ENCODE results near the gene PPP1R16B. TPM values are rescaled to one million over a fixed set of nuclear protein-coding genes. Genes with fewer than 3 reads are reported as not detected.

PPP1R16B gene
- total RNA-seq, 5 donors from 2014 or later (not counting 1 experiment from before 2014, with no cell fraction given): 32.0 to 58.5 (median 50.2) TPM

GRCh38 chr20:38861071-38861401, 55.5 kb downstream of the PPP1R16B start:
- Histone ChIP-seq H3K27me3 (replicated peaks in 1 of 2; ENCODE audit: control insufficient read depth in 2 of 2, extremely low read depth in 1 of 2, insufficient read depth in 2 of 2, low read length in 1 of 2) (no peaks in the 10 kb centered on the region), H3K9me3 (no peaks in the 10 kb centered on the region), H3K27ac (ENCODE audit: low read length) (peak overlapping the region; percentile 20), H3K36me3 (ENCODE audit: control insufficient read depth in 2 of 2, extremely low read depth in 1 of 2, insufficient read depth in 1 of 2, low read length in 1 of 2) (peaks cover 0 to 6% of the 10 kb centered on the region in 2 donors), H3K4me3 (ENCODE audit: control insufficient read depth in 1 of 2, extremely low read depth in 1 of 2, low read length in 1 of 2) (no peak overlapping the region), H3K4me1 (ENCODE audit: control insufficient read depth in 1 of 2, extremely low read depth in 1 of 2, insufficient read depth in 2 of 2, low read length in 2 of 2) (peaks cover 7 to 80% of the 10 kb centered on the region in 2 experiments)
- POLR2A ChIA-PET: interaction anchor here in 1 of 2 donors (0.6 to 1.0 kb wide), 2 partner anchors 39 to 45 kb away, joined by 3 to 4 read pairs; no protein-coding TSS in a partner anchor
- DNase-seq: no peak
- ATAC-seq (replicated peaks in 1 of 4): no peak
- Mint-ChIP-seq H3K36me3 (peaks cover 14% of the 10 kb centered on the region), H3K27ac (peak overlapping the region; percentile 80 to 89), H3K27me3 (no peaks in the 10 kb centered on the region), H3K4me1 (peaks cover 72 to 83% (median 73%) of the 10 kb centered on the region in 3 donors), H3K4me3 (no peak overlapping the region), H3K9me3 (no peaks in the 10 kb centered on the region)
- no CpG with 5 or more reads among the region's 1 CpG for WGBS (ENCODE audit: insufficient coverage)
- CTCF ChIA-PET: interaction anchor here in 1 of 2 donors (0.6 to 3.1 kb wide), 4 partner anchors 21 to 40 kb away, joined by 3 to 12 read pairs (median 4); no protein-coding TSS in a partner anchor

GRCh38 chr20:38862226-38862625, 56.7 kb downstream of the PPP1R16B start:
- peaks cover 65 to 79% (median 71%) of the 10 kb centered on the region in 3 donors for H3K4me1 Mint-ChIP-seq
- H3K36me3 Mint-ChIP-seq: peaks cover 12% of the 10 kb centered on the region
- peak overlapping the region in 1 of 3 donors; percentile 30 for H3K4me3 Mint-ChIP-seq
- H3K4me1 ChIP-seq (ENCODE audit: control insufficient read depth in 1 of 2, extremely low read depth in 1 of 2, insufficient read depth in 2 of 2, low read length in 2 of 2): peaks cover 7 to 74% of the 10 kb centered on the region in 2 experiments
- peak overlapping the region; percentile 76 for H3K27ac ChIP-seq (ENCODE audit: low read length)
- H3K27me3 Mint-ChIP-seq: no peaks in the 10 kb centered on the region
- H3K36me3 ChIP-seq (ENCODE audit: control insufficient read depth in 2 of 2, extremely low read depth in 1 of 2, insufficient read depth in 1 of 2, low read length in 1 of 2): peaks cover 0 to 11% of the 10 kb centered on the region in 2 donors
- POLR2A ChIA-PET: interaction anchor here in 1 of 2 donors (0.6 kb wide), 2 partner anchors 20 to 655 kb away, joined by 3 to 5 read pairs; no protein-coding TSS in a partner anchor
- WGBS (ENCODE audit: insufficient coverage): 80% methylated on average over 1 of the region's 5 CpGs
- ATAC-seq (replicated peaks in 1 of 4) (no peak), DNase-seq (no peak)
- H3K9me3 Mint-ChIP-seq: no peaks in the 10 kb centered on the region
- CTCF ChIA-PET: interaction anchor here in 1 of 2 donors (1.5 kb wide), 1 partner anchor 22 kb away, joined by 4 read pairs; no protein-coding TSS in a partner anchor
- no peak overlapping the region for H3K4me3 ChIP-seq (ENCODE audit: control insufficient read depth in 1 of 2, extremely low read depth in 1 of 2, low read length in 1 of 2)
- peak overlapping the region; percentile 88 to 89 for H3K27ac Mint-ChIP-seq
- no peaks in the 10 kb centered on the region for H3K9me3 ChIP-seq
- no peaks in the 10 kb centered on the region for H3K27me3 ChIP-seq (replicated peaks in 1 of 2; ENCODE audit: control insufficient read depth in 2 of 2, extremely low read depth in 1 of 2, insufficient read depth in 2 of 2, low read length in 1 of 2)

GRCh38 chr20:38863024-38863851, 57.7 kb downstream of the PPP1R16B start:
- Mint-ChIP-seq H3K27ac (peak overlapping the region; percentile 88 to 89), H3K4me3 (peak overlapping the region; percentile 4 to 31 (median 30)), H3K36me3 (peaks cover 15% of the 10 kb centered on the region), H3K4me1 (peaks cover 57 to 75% (median 68%) of the 10 kb centered on the region in 3 donors), H3K9me3 (no peaks in the 10 kb centered on the region), H3K27me3 (no peaks in the 10 kb centered on the region)
- ATAC-seq (replicated peaks in 1 of 4) (peak; percentile 66 to 87 (median 83)), DNase-seq (peak in 27 of 35 experiments; percentile 1 to 82 (median 41))
- POLR2A ChIA-PET: interaction anchor here in 1 of 2 donors (0.6 kb wide), 1 partner anchor 21 kb away, joined by 5 read pairs; no protein-coding TSS in a partner anchor
- CTCF ChIA-PET: no interaction called here
- H3K9me3 ChIP-seq: no peaks in the 10 kb centered on the region
- WGBS (ENCODE audit: insufficient coverage): 19% methylated on average over 4 of the region's 12 CpGs
- no peak overlapping the region for H3K4me3 ChIP-seq (ENCODE audit: control insufficient read depth in 1 of 2, extremely low read depth in 1 of 2, low read length in 1 of 2)
- peaks cover 0 to 12% of the 10 kb centered on the region in 2 donors for H3K36me3 ChIP-seq (ENCODE audit: control insufficient read depth in 2 of 2, extremely low read depth in 1 of 2, insufficient read depth in 1 of 2, low read length in 1 of 2)
- peak overlapping the region; percentile 76 for H3K27ac ChIP-seq (ENCODE audit: low read length)
- peaks cover 4 to 70% of the 10 kb centered on the region in 2 experiments for H3K4me1 ChIP-seq (ENCODE audit: control insufficient read depth in 1 of 2, extremely low read depth in 1 of 2, insufficient read depth in 2 of 2, low read length in 2 of 2)
- no peaks in the 10 kb centered on the region for H3K27me3 ChIP-seq (replicated peaks in 1 of 2; ENCODE audit: control insufficient read depth in 2 of 2, extremely low read depth in 1 of 2, insufficient read depth in 2 of 2, low read length in 1 of 2)

GRCh38 chr20:38864662-38865061, 59.2 kb downstream of the PPP1R16B start:
- Histone ChIP-seq H3K27me3 (replicated peaks in 1 of 2; ENCODE audit: control insufficient read depth in 2 of 2, extremely low read depth in 1 of 2, insufficient read depth in 2 of 2, low read length in 1 of 2) (no peaks in the 10 kb centered on the region), H3K36me3 (ENCODE audit: control insufficient read depth in 2 of 2, extremely low read depth in 1 of 2, insufficient read depth in 1 of 2, low read length in 1 of 2) (peaks cover 0 to 12% of the 10 kb centered on the region in 2 donors), H3K4me1 (ENCODE audit: control insufficient read depth in 1 of 2, extremely low read depth in 1 of 2, insufficient read depth in 2 of 2, low read length in 2 of 2) (peaks cover 4 to 56% of the 10 kb centered on the region in 2 experiments), H3K27ac (ENCODE audit: low read length) (peak overlapping the region; percentile 49), H3K9me3 (no peaks in the 10 kb centered on the region), H3K4me3 (ENCODE audit: control insufficient read depth in 1 of 2, extremely low read depth in 1 of 2, low read length in 1 of 2) (no peak overlapping the region)
- Mint-ChIP-seq H3K27me3 (no peaks in the 10 kb centered on the region), H3K9me3 (no peaks in the 10 kb centered on the region), H3K4me1 (peaks cover 49 to 67% (median 58%) of the 10 kb centered on the region in 3 donors), H3K36me3 (peaks cover 17% of the 10 kb centered on the region), H3K4me3 (no peak overlapping the region), H3K27ac (peak overlapping the region; percentile 28 to 39)
- DNase-seq (peak in 1 of 35 experiments; percentile 5), ATAC-seq (replicated peaks in 1 of 4) (no peak)
- WGBS (ENCODE audit: insufficient coverage): 58% methylated on average over 2 of the region's 5 CpGs
- CTCF ChIA-PET: no interaction called here
- POLR2A ChIA-PET: no interaction called here

- no peaks in the 10 kb centered on the region for H3K9me3 Mint-ChIP-seq
- DNase-seq (peak in 1 of 35 experiments; percentile 10), ATAC-seq (replicated peaks in 1 of 4) (no peak)
- peaks cover 6 to 56% of the 10 kb centered on the region in 2 experiments for H3K4me1 ChIP-seq (ENCODE audit: control insufficient read depth in 1 of 2, extremely low read depth in 1 of 2, insufficient read depth in 2 of 2, low read length in 2 of 2)
- H3K27ac Mint-ChIP-seq: no peak overlapping the region
- 99% methylated on average over 8 of the region's 12 CpGs for WGBS (ENCODE audit: insufficient coverage)
- no peaks in the 10 kb centered on the region for H3K27me3 ChIP-seq (replicated peaks in 1 of 2; ENCODE audit: control insufficient read depth in 2 of 2, extremely low read depth in 1 of 2, insufficient read depth in 2 of 2, low read length in 1 of 2)
- H3K9me3 ChIP-seq: no peaks in the 10 kb centered on the region
- peaks cover 17% of the 10 kb centered on the region for H3K36me3 Mint-ChIP-seq
- H3K36me3 ChIP-seq (ENCODE audit: control insufficient read depth in 2 of 2, extremely low read depth in 1 of 2, insufficient read depth in 1 of 2, low read length in 1 of 2): peaks cover 0 to 12% of the 10 kb centered on the region in 2 donors
- H3K4me1 Mint-ChIP-seq: peaks cover 53 to 68% (median 60%) of the 10 kb centered on the region in 3 donors
- no peaks in the 10 kb centered on the region for H3K27me3 Mint-ChIP-seq
- ChIA-PET POLR2A (no interaction called here), CTCF (interaction anchor here in 1 of 2 donors (1.4 kb wide), 1 partner anchor 17 kb away, joined by 4 read pairs; no protein-coding TSS in a partner anchor)
- H3K27ac ChIP-seq (ENCODE audit: low read length): no peak overlapping the region
- no peak overlapping the region for H3K4me3 Mint-ChIP-seq
- H3K4me3 ChIP-seq (ENCODE audit: control insufficient read depth in 1 of 2, extremely low read depth in 1 of 2, low read length in 1 of 2): no peak overlapping the region
Measured at GRCh38 chr20:38866265-38867061, 61.0 kb downstream of the PPP1R16B start.

GRCh38 chr20:38867062-38867359, 61.5 kb downstream of the PPP1R16B start:
- peaks cover 53 to 70% (median 59%) of the 10 kb centered on the region in 3 donors for H3K4me1 Mint-ChIP-seq
- no peaks in the 10 kb centered on the region for H3K27me3 Mint-ChIP-seq
- 90% methylated on average over 2 of the region's 4 CpGs for WGBS (ENCODE audit: insufficient coverage)
- Histone ChIP-seq H3K36me3 (ENCODE audit: control insufficient read depth in 2 of 2, extremely low read depth in 1 of 2, insufficient read depth in 1 of 2, low read length in 1 of 2) (peaks cover 0 to 12% of the 10 kb centered on the region in 2 donors), H3K4me1 (ENCODE audit: control insufficient read depth in 1 of 2, extremely low read depth in 1 of 2, insufficient read depth in 2 of 2, low read length in 2 of 2) (peaks cover 6 to 57% of the 10 kb centered on the region in 2 experiments), H3K27ac (ENCODE audit: low read length) (no peak overlapping the region), H3K27me3 (replicated peaks in 1 of 2; ENCODE audit: control insufficient read depth in 2 of 2, extremely low read depth in 1 of 2, insufficient read depth in 2 of 2, low read length in 1 of 2) (no peaks in the 10 kb centered on the region), H3K4me3 (ENCODE audit: control insufficient read depth in 1 of 2, extremely low read depth in 1 of 2, low read length in 1 of 2) (no peak overlapping the region), H3K9me3 (no peaks in the 10 kb centered on the region)
- H3K4me3 Mint-ChIP-seq: no peak overlapping the region
- CTCF ChIA-PET: interaction anchor here in 1 of 2 donors (1.4 kb wide), 1 partner anchor 17 kb away, joined by 4 read pairs; no protein-coding TSS in a partner anchor
- ATAC-seq (replicated peaks in 1 of 4) (no peak), DNase-seq (no peak)
- peaks cover 17% of the 10 kb centered on the region for H3K36me3 Mint-ChIP-seq
- H3K27ac Mint-ChIP-seq: no peak overlapping the region
- POLR2A ChIA-PET: no interaction called here
- no peaks in the 10 kb centered on the region for H3K9me3 Mint-ChIP-seq

Data from T-cell (primary cell).